HG02678 (cell line): Measurements from ENCODE around the gene SART1.

Source experiments
- ATAC-seq: cut with Tn5 transposase; IDR thresholded peaks from one replicate; pipeline ENCODE4 v1.9.1; 2021; ENCODE audit warnings: mild to moderate bottlenecking, moderate library complexity; ENCODE audit not compliant: unreplicated experiment

The SART1 gene

GRCh38 chr11:65961267-65962140 lies at the start of gene SART1:
Gene SART1, plus strand, starts transcription at chr11:65961734. Its CDS starts 47 bp downstream, at chr11:65961781.
- peak; percentile 90 for ATAC-seq

GRCh38 chr11:65912845-65913244 lies 48.7 kb upstream of the SART1 start:
- no peak for ATAC-seq

GRCh38 chr11:65915101-65915820 lies 46.3 kb upstream of the SART1 start:
- ATAC-seq = no peak

- ATAC-seq = no peak
Measured at GRCh38 chr11:65915821-65916251, 45.7 kb upstream of the SART1 start.

- no peak for ATAC-seq
Measured at GRCh38 chr11:65916391-65916790, 45.1 kb upstream of the SART1 start.

GRCh38 chr11:65917077-65917433 lies 44.5 kb upstream of the SART1 start:
- no peak for ATAC-seq

- no peak for ATAC-seq
Measured at GRCh38 chr11:65917434-65918210, 43.9 kb upstream of the SART1 start.

- peak; percentile 58 for ATAC-seq
Measured at GRCh38 chr11:65918211-65919140, 43.1 kb upstream of the SART1 start, which contains the start of gene C11orf68. Gene C11orf68, minus strand, starts transcription at chr11:65919062. Its CDS starts 31 bp downstream, at chr11:65919031.

- ATAC-seq = peak; percentile 84
Measured at GRCh38 chr11:65919141-65919572, 42.4 kb upstream of the SART1 start, which contains the start of gene DRAP1. Gene DRAP1, plus strand, starts transcription at chr11:65919426. Its CDS starts 76 bp downstream, at chr11:65919502.

GRCh38 chr11:65919573-65920371 lies 41.8 kb upstream of the SART1 start:
- peak; percentile 40 for ATAC-seq

GRCh38 chr11:65920372-65920802 lies 41.1 kb upstream of the SART1 start:
- no peak for ATAC-seq

- no peak for ATAC-seq
Measured at GRCh38 chr11:65921033-65921555, 40.4 kb upstream of the SART1 start.

- no peak for ATAC-seq
Measured at GRCh38 chr11:65921876-65922275, 39.7 kb upstream of the SART1 start.

- ATAC-seq = no peak
Measured at GRCh38 chr11:65922565-65922964, 39.0 kb upstream of the SART1 start.

GRCh38 chr11:65925397-65925796 lies 36.1 kb upstream of the SART1 start:
- no peak for ATAC-seq

GRCh38 chr11:65927904-65928397 lies 33.6 kb upstream of the SART1 start:
- no peak for ATAC-seq

- no peak for ATAC-seq
Measured at GRCh38 chr11:65928667-65929066, 32.9 kb upstream of the SART1 start.

- ATAC-seq = no peak
Measured at GRCh38 chr11:65931773-65932557, 29.6 kb upstream of the SART1 start.
